Panc1 (cell line): ENCODE measurements around the gene SND1. TPM values are rescaled to one million over a fixed set of nuclear protein-coding genes. Genes with fewer than 3 reads are reported as not detected.

Experiments
- ATAC-seq: fragments of 200-7000 bp; cut with Tn5 transposase; 2 replicates; pipeline ENCODE4 v1.9.1; 2020; ENCODE audit warnings: mild to moderate bottlenecking, moderate library complexity
- BruUV-seq: library from RNA; stranded (reverse); fragments of 400-500 nt; replicated peaks from 2 replicates; lab custom pipeline; 2021; lab: Mats Ljungman, UMichigan
- CTCF ChIA-PET: fragments of 300-600 bp; sonication (Branson Sonifier 250); formaldehyde crosslinking; loops from one replicate; lab custom pipeline; 2022; ENCODE audit warnings: antibody characterized with exemption; lab: Charles Lee
- POLR2A ChIA-PET: fragments of 300-600 bp; sonication (Branson Sonifier 250); formaldehyde crosslinking; loops from one replicate; lab custom pipeline; 2022; ENCODE audit warnings: antibody characterized with exemption; lab: Charles Lee
- DNase-seq: peaks from one replicate; pipeline ENCODE4 v3.0.0-alpha.2; 2010; ENCODE audit warnings: low read depth, low spot score
- H3K27ac ChIP-seq: 2 replicates; pipeline ENCODE4 v1.5.1; 2011; ENCODE audit warnings: mild to moderate bottlenecking, low read length, inconsistent platforms
- H3K27me3 ChIP-seq: fragments of 200-500 bp; sonication (Bioruptor generic); 2 replicates; pipeline ENCODE4 v1.6.0; 2014; ENCODE audit warnings: low read length, inconsistent platforms; ENCODE audit not compliant: control insufficient read depth, insufficient read depth
- H3K36me3 ChIP-seq: fragments of 200-500 bp; sonication (Bioruptor generic); 2 replicates; pipeline ENCODE4 v1.5.1; 2014; ENCODE audit warnings: inconsistent platforms, mild to moderate bottlenecking, low read length, moderate library complexity; ENCODE audit not compliant: control insufficient read depth, insufficient read depth
- H3K4me1 ChIP-seq: 2 replicates; pipeline ENCODE4 v1.5.1; 2011; ENCODE audit warnings: inconsistent platforms, mild to moderate bottlenecking, low read length, moderate library complexity; ENCODE audit not compliant: control insufficient read depth, insufficient read depth
- H3K4me3 ChIP-seq, 2 experiments: 2 replicates each; pipeline ENCODE4 v1.5.1; 2011 to 2012; ENCODE audit warnings: low read depth in 2 of 2, low read length in 2 of 2, mild to moderate bottlenecking in 2 of 2, inconsistent platforms in 1 of 2, moderate library complexity in 1 of 2
- H3K9me3 ChIP-seq: fragments of 200-500 bp; sonication (Bioruptor generic); 2 replicates; pipeline ENCODE4 v1.5.1; 2014; ENCODE audit warnings: low read depth, mild to moderate bottlenecking, inconsistent platforms, low read length, moderate library complexity; ENCODE audit not compliant: control insufficient read depth, insufficient read depth
- CTCF ChIP-seq: fragments of 450-650 bp; IDR thresholded peaks from 2 replicates; pipeline ENCODE4 v1.5.1; 2017; ENCODE audit warnings: mild to moderate bottlenecking
- POLR2AphosphoS5 ChIP-seq: IDR thresholded peaks from 2 replicates; pipeline ENCODE4 v1.6.1; 2012; ENCODE audit warnings: mild to moderate bottlenecking, low read depth, low read length, moderate library complexity
- REST ChIP-seq, 2 experiments: IDR thresholded peaks; 2 replicates each; pipeline ENCODE4 v1.6.1; 2011 to 2012; ENCODE audit warnings: low read depth in 2 of 2, control low read depth in 1 of 2, low read length in 1 of 2, mild to moderate bottlenecking in 1 of 2, moderate library complexity in 1 of 2; ENCODE audit not compliant: insufficient read depth in 1 of 2
- SIN3A ChIP-seq: IDR thresholded peaks from 2 replicates; pipeline ENCODE4 v1.6.1; 2012; ENCODE audit warnings: low read depth, mild to moderate bottlenecking, low read length, moderate library complexity, borderline replicate concordance; ENCODE audit not compliant: insufficient read depth
- TCF7L2 ChIP-seq: IDR thresholded peaks from 2 replicates; pipeline ENCODE4 v1.6.1; 2011; ENCODE audit warnings: mild to moderate bottlenecking, low read depth, low read length, inconsistent platforms
- in situ Hi-C: cut with HindIII; loops from 2 replicates; pipeline ENCODE4 v1.10.0; 2016; ENCODE audit warnings: low sequenced_read_pairs, low pct_unique_long_range_greater_than_20kb
- intact Hi-C: fragments of 100-400 bp; cut with micrococcal nuclease; formaldehyde crosslinking; loops from one replicate; pipeline ENCODE4 v1.10.0; 2022; ENCODE audit not compliant: unreplicated experiment
- total RNA-seq: library from RNA; stranded (reverse); gene quantifications from one replicate; pipeline ENCODE4 v1.2.1, GENCODE V29; 2021; ENCODE audit not compliant: unreplicated experiment

Gene SND1
- total RNA-seq, 1 experiment from 2014 or later = 176 TPM

- Histone ChIP-seq H3K27ac (no peak overlapping the region), H3K9me3 (no peaks in the 10 kb centered on the region), H3K4me1 (no peaks in the 10 kb centered on the region), H3K36me3 (peaks cover 8% of the 10 kb centered on the region), H3K27me3 (no peaks in the 10 kb centered on the region), H3K4me3 (no peak overlapping the region)
- CTCF ChIA-PET = no interaction called here
- no TSS peak for BruUV-seq
- ATAC-seq = no peak
- POLR2A ChIA-PET = no interaction called here
- no peak for TF ChIP-seq REST (IDR thresholded peaks at IDR 0.05; ENCODE audit: insufficient read depth in 1 of 2, low read depth in 2 of 2, low read length in 1 of 2)
- no peak for TF ChIP-seq POLR2AphosphoS5
- no peak for TF ChIP-seq TCF7L2
- TF ChIP-seq SIN3A = no peak
- TF ChIP-seq CTCF = no peak
- DNase-seq = no peak
- in situ Hi-C loops = no loop called here
- intact Hi-C loops = no loop called here
Measured at GRCh38 chr7:127717502-127718339, 65.7 kb downstream of the SND1 start.

GRCh38 chr7:127718340-127718679, 66.3 kb downstream of the SND1 start:
- Histone ChIP-seq H3K27me3 (no peaks in the 10 kb centered on the region), H3K4me1 (no peaks in the 10 kb centered on the region), H3K4me3 (no peak overlapping the region), H3K36me3 (peaks cover 11% of the 10 kb centered on the region), H3K27ac (no peak overlapping the region), H3K9me3 (no peaks in the 10 kb centered on the region)
- ChIA-PET POLR2A (interaction anchor here (0.7 kb wide), 1 partner anchor 655 kb away, joined by 3 read pairs; no protein-coding TSS in a partner anchor), CTCF (no interaction called here)
- intact Hi-C loops = no loop called here
- TF ChIP-seq SIN3A (no peak), REST (IDR thresholded peaks at IDR 0.05; ENCODE audit: insufficient read depth in 1 of 2, low read depth in 2 of 2, low read length in 1 of 2) (no peak), TCF7L2 (no peak), CTCF (no peak), POLR2AphosphoS5 (no peak)
- no peak for ATAC-seq
- in situ Hi-C loops = no loop called here
- no TSS peak for BruUV-seq
- DNase-seq = no peak
